Activated CD4-positive, CD25-positive, alpha-beta regulatory T cell treated with anti-CD3 and anti-CD28 coated beads, Interleukin-2, amount 50 U/mL, for 24 hours (primary cell): ENCODE measurements around the gene IRF5.

Experiments
- ATAC-seq, 2 donors: fragments of 150-1000 bp; cut with Tn5 transposase; one replicate each; pipeline ENCODE4 v1.10.0; 2021; ENCODE audit warnings: mild to moderate bottlenecking in 1 of 2, moderate library complexity in 1 of 2

The IRF5 gene

DNA sequence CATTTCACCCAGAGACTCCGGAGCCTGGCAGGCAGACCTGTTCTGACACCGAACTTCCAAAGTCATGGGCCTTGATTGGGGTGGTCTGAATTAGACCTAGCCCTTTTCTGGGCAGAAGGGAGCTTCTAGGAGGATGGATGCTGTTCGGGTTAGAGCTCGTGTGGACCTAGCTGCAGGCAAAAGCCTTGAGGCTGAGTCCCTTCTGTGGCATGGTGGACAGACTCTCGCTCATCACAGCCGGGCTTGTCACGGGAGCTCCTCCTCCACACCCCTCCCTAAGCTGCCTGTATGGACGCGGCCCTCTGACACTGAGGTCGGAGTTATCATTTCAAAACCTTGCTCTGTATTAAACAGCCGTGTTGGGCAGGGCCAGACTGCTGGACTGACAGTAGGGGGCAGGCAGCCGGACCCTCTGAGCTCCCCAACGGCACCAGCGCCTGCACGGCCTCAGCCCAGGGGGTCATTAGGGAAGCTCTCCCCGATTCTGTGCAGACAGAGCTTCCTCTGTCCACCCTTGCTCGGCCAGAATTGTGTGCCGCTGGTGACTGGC, 2.2 kb downstream of the IRF5 start:
- ATAC-seq, result peak; percentile 17 to 34

DNA sequence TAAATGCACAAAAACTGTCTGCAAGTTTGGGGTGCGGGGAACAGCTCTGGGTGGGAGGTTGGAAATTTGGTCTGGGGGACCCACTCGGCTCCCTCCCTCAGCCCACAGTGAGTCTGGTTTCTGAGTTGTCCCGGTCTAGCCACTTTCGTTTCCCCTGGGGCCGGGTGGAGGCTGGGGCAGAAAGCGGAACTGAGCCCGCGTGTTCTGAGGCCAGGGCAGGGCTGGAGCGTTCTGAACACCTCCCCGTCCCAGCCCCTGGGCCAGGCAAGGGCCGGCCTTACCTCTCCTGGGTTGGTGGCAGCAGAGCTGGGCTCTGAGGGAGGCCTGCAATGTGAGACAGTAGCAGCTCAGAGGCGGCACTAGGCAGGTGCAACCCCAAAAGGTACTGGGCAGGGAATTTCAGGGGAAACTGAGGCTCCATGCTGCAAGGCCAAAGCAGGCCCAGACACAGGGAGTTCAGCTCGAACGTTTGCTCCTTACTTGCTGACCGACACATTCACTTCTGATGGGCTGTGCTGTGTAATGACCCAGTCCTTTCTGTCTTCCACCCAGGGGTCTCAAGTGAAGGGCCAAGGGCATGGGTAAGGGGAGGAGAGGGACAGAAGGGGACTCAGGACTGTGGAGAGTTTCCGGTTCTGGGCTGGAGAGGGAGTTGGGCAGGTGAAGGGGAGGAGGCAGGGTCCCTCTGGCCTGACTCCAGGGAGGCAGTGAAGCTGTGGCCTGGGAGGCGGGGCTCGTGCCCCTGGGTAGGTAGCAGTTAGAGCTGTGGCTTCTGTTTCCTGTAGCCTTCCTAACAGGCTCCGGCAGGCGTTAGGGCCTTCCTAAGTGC, 3.0 kb downstream of the IRF5 start:
- peak; percentile 31 to 45 for ATAC-seq

- no peak for ATAC-seq
Observed at GRCh38 chr7:128941323-128941890, 3.7 kb downstream of the IRF5 start.

DNA sequence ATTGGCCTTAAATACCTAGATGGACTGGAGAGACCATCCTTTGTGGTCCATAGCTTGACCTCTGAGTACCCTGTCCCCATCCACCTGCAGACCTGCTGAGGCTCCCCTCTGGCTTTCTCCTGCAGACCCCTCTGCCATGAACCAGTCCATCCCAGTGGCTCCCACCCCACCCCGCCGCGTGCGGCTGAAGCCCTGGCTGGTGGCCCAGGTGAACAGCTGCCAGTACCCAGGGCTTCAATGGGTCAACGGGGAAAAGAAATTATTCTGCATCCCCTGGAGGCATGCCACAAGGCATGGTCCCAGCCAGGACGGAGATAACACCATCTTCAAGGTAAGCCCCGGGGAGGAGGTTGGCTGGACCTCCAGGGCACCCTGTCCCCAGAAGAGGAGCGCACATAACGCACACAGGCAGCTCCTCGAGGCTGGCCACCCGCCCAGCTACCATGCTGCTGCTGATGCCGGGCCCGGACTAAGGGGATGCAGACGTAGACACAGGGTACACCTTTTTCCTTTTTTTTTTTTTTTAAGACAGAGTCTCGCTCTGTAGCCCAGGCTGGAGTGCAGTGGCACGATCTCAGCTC, 4.3 kb downstream of the IRF5 start:
- no peak for ATAC-seq

GRCh38 chr7:128943251-128943650, 5.5 kb downstream of the IRF5 start:
- peak in 1 of 2 donors; percentile 30 for ATAC-seq

DNA sequence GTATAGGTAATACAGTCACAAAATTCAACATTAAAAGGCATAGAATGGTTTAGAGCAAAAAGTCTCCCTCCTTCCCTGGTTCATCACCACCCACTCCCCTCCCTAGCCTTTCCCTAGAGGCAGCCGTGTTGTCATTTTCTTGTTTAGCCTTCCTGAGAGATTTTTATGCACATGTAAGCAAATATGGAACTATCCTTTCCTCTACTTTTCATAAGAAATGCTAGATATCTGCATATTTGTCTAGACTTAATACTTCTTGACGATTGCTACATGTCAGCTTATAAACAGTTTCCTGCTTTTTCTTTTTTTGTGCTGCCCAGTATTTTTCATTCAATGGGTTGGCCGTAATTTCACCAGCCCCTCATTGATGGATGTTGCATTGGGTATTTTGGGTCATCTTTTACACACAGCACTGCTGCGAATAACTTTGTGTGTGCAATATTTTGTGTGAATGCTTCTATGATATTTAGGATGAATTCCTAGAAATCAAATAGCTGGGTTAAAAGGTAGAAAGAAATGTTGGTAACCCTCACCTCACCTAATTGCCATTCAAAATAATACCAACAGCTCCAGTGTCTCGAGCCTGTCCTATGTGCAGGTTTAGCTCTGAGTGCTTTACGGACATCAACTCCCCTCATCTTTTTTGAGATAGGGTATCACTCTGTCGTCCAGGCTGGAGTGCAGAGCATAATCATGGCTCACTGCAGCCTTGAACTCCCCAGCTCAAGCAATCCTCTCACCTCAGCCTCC, 6.9 kb downstream of the IRF5 start:
- no peak for ATAC-seq

GRCh38 chr7:128945668-128946366, 8.1 kb downstream of the IRF5 start:
- no peak for ATAC-seq

GRCh38 chr7:128946936-128947830, 9.5 kb downstream of the IRF5 start:
- no peak for ATAC-seq

DNA sequence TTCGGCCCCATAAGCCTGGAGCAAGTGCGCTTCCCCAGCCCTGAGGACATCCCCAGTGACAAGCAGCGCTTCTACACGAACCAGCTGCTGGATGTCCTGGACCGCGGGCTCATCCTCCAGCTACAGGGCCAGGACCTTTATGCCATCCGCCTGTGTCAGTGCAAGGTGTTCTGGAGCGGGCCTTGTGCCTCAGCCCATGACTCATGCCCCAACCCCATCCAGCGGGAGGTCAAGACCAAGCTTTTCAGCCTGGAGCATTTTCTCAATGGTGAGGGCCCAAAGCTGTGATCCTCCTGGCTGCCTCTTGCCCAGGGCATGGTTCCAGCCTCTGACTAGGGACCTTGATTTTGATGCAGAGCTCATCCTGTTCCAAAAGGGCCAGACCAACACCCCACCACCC, 10.1 kb downstream of the IRF5 start:
- no peak for ATAC-seq

GRCh38 chr7:128948312-128948973, 10.7 kb downstream of the IRF5 start:
- no peak for ATAC-seq

DNA sequence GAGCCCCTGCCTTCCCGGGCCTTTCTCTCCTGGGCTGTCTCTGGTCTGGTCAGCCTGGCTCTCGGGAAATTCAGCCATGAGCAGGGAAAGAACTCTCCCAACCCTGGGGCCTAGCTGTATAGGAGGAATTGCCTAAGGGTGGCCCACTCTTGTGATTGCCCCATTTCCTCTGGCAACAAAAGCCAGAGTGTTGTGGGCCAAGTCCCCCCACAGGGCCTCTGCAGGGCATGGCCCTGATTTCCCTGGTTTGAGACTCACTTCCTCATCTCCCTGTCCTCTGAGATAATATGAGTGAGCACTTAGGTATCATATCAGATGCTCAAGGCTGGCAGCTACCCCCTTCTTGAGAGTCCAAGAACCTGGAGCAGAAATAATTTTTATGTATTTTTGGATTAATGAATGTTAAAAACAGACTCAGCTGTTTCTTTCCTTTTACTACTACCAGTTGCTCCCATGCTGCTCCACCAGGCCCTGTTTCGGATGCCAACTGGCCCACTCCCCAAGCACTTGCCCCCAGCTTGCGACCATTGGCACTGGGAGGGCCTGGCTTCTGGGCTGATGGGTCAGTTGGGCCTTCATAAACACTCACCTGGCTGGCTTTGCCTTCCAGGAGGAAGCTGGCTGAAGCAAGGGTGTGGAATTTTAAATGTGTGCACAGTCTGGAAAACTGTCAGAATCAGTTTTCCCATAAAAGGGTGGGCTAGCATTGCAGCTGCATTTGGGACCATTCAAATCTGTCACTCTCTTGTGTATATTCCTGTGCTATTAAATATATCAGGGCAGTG, 11.4 kb downstream of the IRF5 start:
- no peak for ATAC-seq

- ATAC-seq, result no peak
Observed at GRCh38 chr7:128951296-128951695, 13.6 kb downstream of the IRF5 start.

GRCh38 chr7:128954150-128954549, 16.4 kb downstream of the IRF5 start:
- no peak for ATAC-seq

GRCh38 chr7:128954830-128955802, 17.4 kb downstream of the IRF5 start:
- ATAC-seq, result no peak

DNA sequence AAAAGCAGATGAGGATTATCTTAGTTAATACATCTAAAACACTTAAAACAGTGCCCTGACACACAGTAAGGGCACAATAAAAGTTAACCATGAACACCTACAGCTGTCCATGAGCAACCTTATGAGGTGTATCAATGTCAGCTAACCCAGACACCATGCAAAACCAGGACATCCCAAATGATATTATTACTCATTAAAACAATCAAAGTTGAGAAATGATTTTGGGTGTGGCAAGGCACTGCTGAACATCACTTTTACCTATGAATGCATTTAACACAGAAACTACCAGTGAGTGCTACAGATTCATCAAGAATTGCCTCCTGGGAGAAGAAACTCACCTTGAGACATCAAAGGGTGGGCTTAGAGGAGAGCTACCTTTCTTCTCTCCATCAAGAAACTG, 18.3 kb downstream of the IRF5 start:
- no peak for ATAC-seq

DNA sequence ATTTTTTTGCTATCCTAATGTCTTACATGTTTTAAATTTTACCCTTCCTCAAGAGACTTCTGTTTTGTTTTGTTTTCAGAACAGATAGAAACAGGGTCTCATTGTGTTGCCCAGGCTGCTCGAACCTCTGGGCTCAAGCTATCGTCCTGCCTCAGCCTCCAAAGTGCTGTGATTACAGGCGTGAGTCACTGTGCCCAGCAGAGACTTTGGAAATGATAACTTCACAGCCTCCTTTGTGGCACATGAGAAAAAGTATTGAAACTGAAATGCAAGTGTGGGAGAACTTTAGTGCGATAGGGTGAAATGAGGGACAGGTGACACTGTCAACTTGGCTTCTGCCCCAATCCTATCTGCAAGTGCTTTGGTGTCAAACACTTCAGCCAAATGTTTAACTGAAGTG, 21.6 kb downstream of the IRF5 start:
- ATAC-seq, result no peak

DNA sequence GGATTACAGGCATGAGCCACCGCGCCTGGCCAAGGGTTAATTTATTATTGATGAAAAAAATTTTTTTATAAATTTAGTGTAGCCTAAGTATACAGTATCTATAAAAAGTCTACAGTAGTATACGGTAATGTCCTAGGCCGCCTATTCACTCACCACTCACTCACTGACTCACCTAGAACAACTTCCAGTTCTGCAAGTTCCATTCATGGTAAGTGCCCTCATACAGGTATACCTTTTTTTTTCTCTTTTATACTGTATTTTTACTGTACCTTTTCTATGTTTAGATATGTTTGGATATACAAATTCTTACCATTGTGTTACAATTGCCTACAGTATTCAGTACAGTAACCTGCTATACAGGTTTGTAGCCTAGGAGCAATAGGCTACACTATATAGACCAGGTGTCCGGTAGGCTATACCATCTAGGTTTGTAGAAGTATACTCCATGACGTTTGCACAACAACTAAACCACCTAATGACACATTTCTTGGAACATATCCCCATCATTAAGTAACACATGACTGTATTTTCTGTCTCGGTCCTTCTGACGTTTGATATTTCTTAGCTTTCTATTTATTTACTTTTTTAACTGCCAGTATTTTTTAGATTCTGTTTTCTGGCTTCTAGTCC, 23.4 kb downstream of the IRF5 start:
- no peak for ATAC-seq

DNA sequence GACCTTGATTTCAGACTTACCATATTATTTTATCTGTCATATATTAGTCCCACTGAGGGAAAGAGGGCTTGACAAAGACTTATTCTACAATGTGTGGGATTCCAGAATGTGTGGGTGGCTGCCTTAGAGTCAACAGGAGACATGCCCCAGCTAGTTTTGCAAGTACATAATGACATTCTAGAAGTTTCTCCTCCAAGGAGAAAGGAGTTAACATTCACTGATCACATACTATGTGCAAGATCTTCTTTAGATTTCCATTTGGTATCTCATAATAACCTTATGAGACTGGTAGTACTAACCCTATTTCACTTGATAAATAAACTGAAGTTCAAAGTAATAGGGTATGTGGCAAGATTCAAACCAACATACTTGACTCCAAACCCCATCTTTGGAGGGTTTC, 25.2 kb downstream of the IRF5 start:
- no peak for ATAC-seq
